Type B pancreatic cell (in vitro differentiated cells): ENCODE measurements around the gene HIF3A. TPM values are rescaled to one million over a fixed set of nuclear protein-coding genes. Genes with fewer than 3 reads are reported as not detected.

Source experiments
- DNase-seq: peaks from one replicate; pipeline ENCODE4 v3.0.0; 2021; ENCODE audit warnings: mixed read lengths; ENCODE audit not compliant: unreplicated experiment; ENCODE audit errors: extremely low spot score
- H3K27ac Mint-ChIP-seq: 2 replicates; pipeline ENCODE4 v1.8.0; 2021; ENCODE audit warnings: mild to moderate bottlenecking, mixed read lengths
- H3K27me3 Mint-ChIP-seq: 2 replicates; pipeline ENCODE4 v1.8.0; 2021; ENCODE audit warnings: mixed read lengths
- H3K36me3 Mint-ChIP-seq: 2 replicates; pipeline ENCODE4 v1.8.0; 2021; ENCODE audit warnings: mixed read lengths
- H3K4me1 Mint-ChIP-seq: one replicate; pipeline ENCODE4 v1.8.0; 2021; ENCODE audit warnings: mixed read lengths; ENCODE audit not compliant: unreplicated experiment
- H3K4me3 Mint-ChIP-seq: 2 replicates; pipeline ENCODE4 v1.8.0; 2021; ENCODE audit warnings: mild to moderate bottlenecking, mixed read lengths
- H3K9me3 Mint-ChIP-seq: 2 replicates; pipeline ENCODE4 v1.8.0; 2021; ENCODE audit warnings: mixed read lengths
- total RNA-seq: library from RNA; stranded (reverse); gene quantifications from 2 replicates; pipeline ENCODE4 v1.2.1, GENCODE V29; 2021; ENCODE audit warnings: low replicate concordance
- TF ChIP-seq, protein P1 (sequence below): fragments of 200-600 bp; sonication (generic); conservative IDR thresholded peaks from 2 replicates; pipeline ENCODE4 v1.5.0; 2021; ENCODE audit warnings: antibody characterized with exemption, mild to moderate bottlenecking

HIF3A gene
- total RNA-seq, 1 donor from 2014 or later: 62.4 TPM

DNA sequence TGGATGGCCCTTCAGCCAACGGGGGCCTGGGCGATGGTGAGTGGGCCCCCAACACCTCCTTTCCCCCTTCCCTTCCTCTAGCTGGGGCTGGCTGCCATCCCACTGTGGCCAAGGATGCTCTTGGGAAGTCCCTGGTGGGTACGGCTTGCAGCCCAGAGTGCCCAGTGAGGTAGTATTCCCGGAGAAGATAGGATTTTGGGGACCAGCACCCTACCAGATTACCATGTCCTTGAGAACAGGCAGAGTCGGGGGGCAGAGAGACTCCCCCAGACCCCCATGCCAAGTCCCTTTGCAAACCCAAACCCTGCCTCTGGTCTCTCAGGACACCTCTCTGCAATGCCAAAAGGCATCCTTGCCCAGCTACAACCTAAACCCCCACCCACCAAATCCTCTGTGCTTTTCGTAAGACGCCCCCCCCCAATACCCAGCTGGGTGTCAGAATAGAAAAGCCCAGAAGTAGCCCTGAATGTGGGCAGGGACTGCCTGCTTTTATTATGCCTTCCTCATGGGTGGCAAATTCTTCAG lies 1.7 kb downstream of the HIF3A start:
- no peak for DNase-seq
- H3K4me1 Mint-ChIP-seq: peaks cover 17% of the 10 kb centered on the region
- H3K36me3 Mint-ChIP-seq: peaks cover 3% of the 10 kb centered on the region
- TF ChIP-seq, protein P1, sequence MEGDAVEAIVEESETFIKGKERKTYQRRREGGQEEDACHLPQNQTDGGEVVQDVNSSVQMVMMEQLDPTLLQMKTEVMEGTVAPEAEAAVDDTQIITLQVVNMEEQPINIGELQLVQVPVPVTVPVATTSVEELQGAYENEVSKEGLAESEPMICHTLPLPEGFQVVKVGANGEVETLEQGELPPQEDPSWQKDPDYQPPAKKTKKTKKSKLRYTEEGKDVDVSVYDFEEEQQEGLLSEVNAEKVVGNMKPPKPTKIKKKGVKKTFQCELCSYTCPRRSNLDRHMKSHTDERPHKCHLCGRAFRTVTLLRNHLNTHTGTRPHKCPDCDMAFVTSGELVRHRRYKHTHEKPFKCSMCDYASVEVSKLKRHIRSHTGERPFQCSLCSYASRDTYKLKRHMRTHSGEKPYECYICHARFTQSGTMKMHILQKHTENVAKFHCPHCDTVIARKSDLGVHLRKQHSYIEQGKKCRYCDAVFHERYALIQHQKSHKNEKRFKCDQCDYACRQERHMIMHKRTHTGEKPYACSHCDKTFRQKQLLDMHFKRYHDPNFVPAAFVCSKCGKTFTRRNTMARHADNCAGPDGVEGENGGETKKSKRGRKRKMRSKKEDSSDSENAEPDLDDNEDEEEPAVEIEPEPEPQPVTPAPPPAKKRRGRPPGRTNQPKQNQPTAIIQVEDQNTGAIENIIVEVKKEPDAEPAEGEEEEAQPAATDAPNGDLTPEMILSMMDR: no peak
- peaks cover 10% of the 10 kb centered on the region for H3K27me3 Mint-ChIP-seq
- H3K4me3 Mint-ChIP-seq: peak overlapping the region; percentile 70
- H3K27ac Mint-ChIP-seq: peak overlapping the region; percentile 79
- no peaks in the 10 kb centered on the region for H3K9me3 Mint-ChIP-seq

DNA sequence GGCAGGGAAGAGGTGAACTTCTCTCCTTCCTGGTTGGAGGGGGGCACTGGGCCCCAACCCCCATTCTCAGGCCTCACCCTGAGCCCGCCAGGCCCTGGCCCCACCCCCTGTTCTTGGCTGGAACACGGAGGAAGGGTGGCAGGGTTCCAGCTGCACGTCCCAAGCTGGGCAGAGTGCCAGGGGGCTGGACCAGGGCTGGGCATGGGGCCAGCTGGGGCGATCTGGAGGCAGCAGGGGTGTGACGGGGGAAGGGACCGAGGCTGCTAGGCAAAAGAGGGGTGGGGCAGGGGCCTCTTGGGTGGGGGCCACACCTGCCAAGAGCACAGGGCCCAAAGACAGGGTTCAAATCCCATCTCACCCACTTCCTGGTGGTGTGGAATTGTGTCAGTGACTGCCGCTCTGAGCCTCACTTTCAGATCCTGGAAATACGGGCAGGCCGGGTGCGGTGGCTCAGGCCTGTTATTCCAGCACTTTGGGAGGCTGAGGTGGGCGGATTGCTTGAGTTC lies 2.2 kb downstream of the HIF3A start:
- H3K9me3 Mint-ChIP-seq: no peaks in the 10 kb centered on the region
- H3K27ac Mint-ChIP-seq: peak overlapping the region; percentile 79
- DNase-seq: peak; percentile 87
- peaks cover 10% of the 10 kb centered on the region for H3K27me3 Mint-ChIP-seq
- peak overlapping the region; percentile 70 for H3K4me3 Mint-ChIP-seq
- peaks cover 3% of the 10 kb centered on the region for H3K36me3 Mint-ChIP-seq
- TF ChIP-seq, protein P1: no peak
- H3K4me1 Mint-ChIP-seq: peaks cover 17% of the 10 kb centered on the region

DNA sequence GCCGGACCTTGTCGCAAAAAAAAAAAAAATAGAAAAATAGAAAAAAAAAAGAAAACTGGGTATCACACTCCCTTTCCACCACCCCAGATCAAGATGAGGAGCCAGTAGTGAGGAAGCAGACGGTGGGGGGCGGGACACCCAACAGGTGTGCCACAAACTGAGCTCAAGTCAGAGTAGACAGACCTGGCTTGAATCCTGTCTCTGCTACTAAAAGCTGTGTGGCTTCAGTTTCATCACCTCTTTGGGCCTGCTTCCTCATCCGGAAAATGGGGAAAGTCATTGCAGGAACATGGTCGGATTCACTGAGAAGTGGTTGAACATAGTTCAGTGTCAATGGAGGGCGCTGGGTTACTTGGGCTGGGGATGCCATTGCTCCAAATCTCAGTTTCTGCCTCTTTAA lies 2.9 kb downstream of the HIF3A start:
- H3K4me3 Mint-ChIP-seq: peak overlapping the region; percentile 46
- H3K27ac Mint-ChIP-seq: peak overlapping the region; percentile 79
- TF ChIP-seq, protein P1: no peak
- no peak for DNase-seq
- H3K4me1 Mint-ChIP-seq: peaks cover 23% of the 10 kb centered on the region
- H3K36me3 Mint-ChIP-seq: peaks cover 9% of the 10 kb centered on the region
- peaks cover 5% of the 10 kb centered on the region for H3K9me3 Mint-ChIP-seq
- H3K27me3 Mint-ChIP-seq: peaks cover 4% of the 10 kb centered on the region

DNA sequence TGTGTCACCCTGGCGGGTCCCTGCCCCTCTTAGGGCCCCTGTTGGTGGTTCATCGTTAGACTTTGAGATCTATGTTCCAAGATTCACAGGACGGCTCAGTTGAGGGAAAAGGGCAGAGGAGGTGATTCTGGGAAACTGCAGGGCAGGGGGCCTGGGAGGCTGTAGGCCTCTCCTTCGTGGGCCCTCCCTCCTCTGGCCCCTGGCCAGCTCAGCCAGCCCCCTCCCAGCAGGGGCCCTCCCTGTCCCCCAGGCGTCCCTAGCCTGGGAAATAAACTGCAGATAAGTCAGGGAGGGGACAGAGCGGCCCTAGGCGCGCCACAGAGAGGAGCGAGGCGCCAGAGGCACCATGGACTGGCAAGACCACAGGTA lies 6.5 kb downstream of the HIF3A start:
- peaks cover 34% of the 10 kb centered on the region for H3K36me3 Mint-ChIP-seq
- TF ChIP-seq, protein P1: no peak
- H3K4me3 Mint-ChIP-seq: no peak overlapping the region
- H3K4me1 Mint-ChIP-seq: peaks cover 24% of the 10 kb centered on the region
- no peaks in the 10 kb centered on the region for H3K27me3 Mint-ChIP-seq
- H3K27ac Mint-ChIP-seq: peak overlapping the region; percentile 48
- peaks cover 13% of the 10 kb centered on the region for H3K9me3 Mint-ChIP-seq
- DNase-seq: no peak

DNA sequence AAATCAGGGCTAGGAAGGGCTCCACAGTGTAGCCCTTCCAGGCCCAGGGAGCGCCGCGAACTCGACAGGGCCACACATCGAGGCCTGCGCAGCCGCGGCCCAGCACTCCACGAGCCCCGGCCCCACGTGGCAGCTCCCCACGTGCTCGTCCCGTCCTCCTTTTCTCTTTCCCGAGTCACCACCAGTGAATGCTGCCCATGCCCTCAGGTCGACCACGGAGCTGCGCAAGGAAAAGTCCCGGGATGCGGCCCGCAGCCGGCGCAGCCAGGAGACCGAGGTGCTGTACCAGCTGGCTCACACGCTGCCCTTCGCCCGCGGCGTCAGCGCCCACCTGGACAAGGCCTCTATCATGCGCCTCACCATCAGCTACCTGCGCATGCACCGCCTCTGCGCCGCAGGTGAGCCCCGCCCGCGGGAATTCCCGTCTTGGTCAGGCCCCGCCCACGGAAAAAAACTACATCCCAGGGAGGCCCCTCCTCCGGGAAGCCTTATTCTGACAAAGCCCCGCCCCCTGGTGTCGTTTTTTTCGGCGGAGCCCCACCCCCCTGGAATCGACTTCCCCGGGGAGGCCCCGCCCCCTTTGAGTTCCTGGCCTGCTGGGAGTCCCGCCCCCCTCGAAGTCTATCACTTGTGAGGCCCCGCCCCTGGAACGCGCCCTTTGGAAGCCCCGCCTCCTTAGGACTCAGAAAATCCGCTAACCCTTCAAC lies 7.0 kb downstream of the HIF3A start:
- Mint-ChIP-seq H3K9me3 (peaks cover 13% of the 10 kb centered on the region), H3K36me3 (peaks cover 34% of the 10 kb centered on the region), H3K4me1 (peaks cover 24% of the 10 kb centered on the region), H3K27ac (peak overlapping the region; percentile 73), H3K27me3 (no peaks in the 10 kb centered on the region), H3K4me3 (peak overlapping the region; percentile 76)
- DNase-seq: peak; percentile 80
- TF ChIP-seq, protein P1: no peak
